Activated B cell treated with CpG ODN at 0.5 μM for 24 hours (primary cell): ENCODE data around the gene EEF2. TPM values are rescaled to one million over a fixed set of nuclear protein-coding genes. Genes with fewer than 3 reads are reported as not detected.

Experiments used
- ATAC-seq: fragments of 200-7000 bp; cut with Tn5 transposase; one replicate; pipeline ENCODE4 v1.10.0; 2021; ENCODE audit warnings: low read depth, mild to moderate bottlenecking, moderate library complexity
- CTCF ChIA-PET: fragments of 350-600 bp; sonication (Branson Sonifier 250); formaldehyde crosslinking; loops from one replicate; lab custom pipeline; 2021; ENCODE audit warnings: antibody characterized with exemption; lab: Charles Lee
- POLR2A ChIA-PET: fragments of 350-600 bp; sonication (Branson Sonifier 250); formaldehyde crosslinking; loops from one replicate; lab custom pipeline; 2021; ENCODE audit warnings: antibody characterized with exemption; lab: Charles Lee
- DNase-seq: peaks from one replicate; pipeline ENCODE4 v3.0.0; 2022
- H3K27ac Mint-ChIP-seq: one replicate; pipeline ENCODE4 v1.8.0; 2020; ENCODE audit warnings: mixed read lengths
- H3K27me3 Mint-ChIP-seq: one replicate; pipeline ENCODE4 v1.8.0; 2021; ENCODE audit warnings: mixed read lengths
- H3K36me3 Mint-ChIP-seq: one replicate; pipeline ENCODE4 v1.8.0; 2021; ENCODE audit warnings: low read depth, mixed read lengths
- H3K4me1 Mint-ChIP-seq: one replicate; pipeline ENCODE4 v1.8.0; 2021; ENCODE audit warnings: mixed read lengths
- H3K4me3 Mint-ChIP-seq: one replicate; pipeline ENCODE4 v1.8.0; 2020; ENCODE audit warnings: mild to moderate bottlenecking, mixed read lengths
- H3K9me3 Mint-ChIP-seq: one replicate; pipeline ENCODE4 v1.8.0; 2020; ENCODE audit warnings: mixed read lengths
- intact Hi-C: fragments of 100-400 bp; cut with micrococcal nuclease; formaldehyde crosslinking; loops from one replicate; pipeline ENCODE4 v1.15.1; 2024
- total RNA-seq: library from RNA; stranded (reverse); gene quantifications from 2 replicates; pipeline ENCODE4 v1.2.3, GENCODE V29; 2022
- TF ChIP-seq, protein P1 (sequence below): fragments of 200-600 bp; IDR thresholded peaks from one replicate; pipeline ENCODE4 v1.8.0; 2022; ENCODE audit warnings: antibody characterized with exemption, mild to moderate bottlenecking

The EEF2 gene
- total RNA-seq, 1 donor from 2014 or later, result 2,958 TPM

- intact Hi-C loops, result no loop called here
- ATAC-seq, result no peak
- Mint-ChIP-seq H3K9me3 (no peaks in the 10 kb centered on the region), H3K27me3 (no peaks in the 10 kb centered on the region), H3K36me3 (peaks cover 61% of the 10 kb centered on the region), H3K27ac (no peak overlapping the region), H3K4me1 (peaks cover 25% of the 10 kb centered on the region), H3K4me3 (no peak overlapping the region)
- TF ChIP-seq, protein P1, sequence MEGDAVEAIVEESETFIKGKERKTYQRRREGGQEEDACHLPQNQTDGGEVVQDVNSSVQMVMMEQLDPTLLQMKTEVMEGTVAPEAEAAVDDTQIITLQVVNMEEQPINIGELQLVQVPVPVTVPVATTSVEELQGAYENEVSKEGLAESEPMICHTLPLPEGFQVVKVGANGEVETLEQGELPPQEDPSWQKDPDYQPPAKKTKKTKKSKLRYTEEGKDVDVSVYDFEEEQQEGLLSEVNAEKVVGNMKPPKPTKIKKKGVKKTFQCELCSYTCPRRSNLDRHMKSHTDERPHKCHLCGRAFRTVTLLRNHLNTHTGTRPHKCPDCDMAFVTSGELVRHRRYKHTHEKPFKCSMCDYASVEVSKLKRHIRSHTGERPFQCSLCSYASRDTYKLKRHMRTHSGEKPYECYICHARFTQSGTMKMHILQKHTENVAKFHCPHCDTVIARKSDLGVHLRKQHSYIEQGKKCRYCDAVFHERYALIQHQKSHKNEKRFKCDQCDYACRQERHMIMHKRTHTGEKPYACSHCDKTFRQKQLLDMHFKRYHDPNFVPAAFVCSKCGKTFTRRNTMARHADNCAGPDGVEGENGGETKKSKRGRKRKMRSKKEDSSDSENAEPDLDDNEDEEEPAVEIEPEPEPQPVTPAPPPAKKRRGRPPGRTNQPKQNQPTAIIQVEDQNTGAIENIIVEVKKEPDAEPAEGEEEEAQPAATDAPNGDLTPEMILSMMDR, result no peak
- POLR2A ChIA-PET, result no interaction called here
- no peak for DNase-seq
- CTCF ChIA-PET, result no interaction called here
Measured at GRCh38 chr19:3966051-3967017, 18.9 kb downstream of the EEF2 start.

DNA sequence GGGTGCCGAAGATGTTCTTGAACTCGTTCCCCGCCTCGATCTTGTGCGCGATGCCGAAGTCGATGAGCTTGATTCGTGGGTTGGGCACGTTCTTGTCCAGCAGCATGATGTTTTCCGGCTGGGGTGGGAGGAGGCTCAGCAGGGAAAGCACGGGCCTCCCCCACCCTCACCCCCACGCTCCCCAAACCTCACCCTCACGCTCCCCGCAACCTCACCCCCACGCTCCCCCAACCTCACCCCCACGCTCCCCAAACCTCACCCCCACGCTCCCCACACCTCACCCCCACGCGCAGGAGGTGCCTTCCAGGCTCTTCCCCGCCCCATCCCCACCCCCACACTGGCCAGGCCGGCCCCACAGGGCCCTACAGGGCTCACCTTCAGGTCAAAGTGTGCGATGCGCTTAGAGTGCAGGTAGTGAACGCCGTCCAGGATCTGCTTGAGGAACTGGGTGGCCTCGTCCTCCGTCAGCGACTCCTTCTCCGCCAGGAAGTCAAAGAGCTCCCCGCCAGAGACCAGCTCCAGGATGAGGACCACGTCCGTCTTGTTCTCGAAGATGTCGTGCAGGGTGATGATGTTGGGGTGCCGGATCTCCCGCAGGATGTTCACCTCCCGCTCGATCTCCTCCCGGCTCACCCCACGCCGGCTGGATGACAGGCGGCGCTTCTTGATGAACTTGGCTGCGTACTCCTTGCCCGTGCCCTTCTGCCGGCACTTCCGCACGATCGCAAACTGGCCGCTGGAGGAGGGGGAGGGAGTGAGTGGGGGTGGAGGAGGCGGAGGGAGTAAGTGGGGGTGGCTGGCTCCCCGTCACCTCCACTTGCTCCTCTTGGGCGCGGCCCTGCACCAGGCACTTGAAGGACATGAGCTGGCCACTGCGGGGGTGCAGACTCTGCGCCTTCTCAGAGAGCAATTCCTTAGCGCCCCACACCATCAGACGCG lies 20.7 kb downstream of the EEF2 start:
- no peaks in the 10 kb centered on the region for H3K9me3 Mint-ChIP-seq
- H3K36me3 Mint-ChIP-seq, result peaks cover 65% of the 10 kb centered on the region
- ChIA-PET POLR2A (no interaction called here), CTCF (no interaction called here)
- DNase-seq, result no peak
- no peak overlapping the region for H3K4me3 Mint-ChIP-seq
- ATAC-seq, result no peak
- intact Hi-C loops, result no loop called here
- TF ChIP-seq, protein P1, result no peak
- H3K4me1 Mint-ChIP-seq, result peaks cover 10% of the 10 kb centered on the region
- no peaks in the 10 kb centered on the region for H3K27me3 Mint-ChIP-seq
- no peak overlapping the region for H3K27ac Mint-ChIP-seq

DNA sequence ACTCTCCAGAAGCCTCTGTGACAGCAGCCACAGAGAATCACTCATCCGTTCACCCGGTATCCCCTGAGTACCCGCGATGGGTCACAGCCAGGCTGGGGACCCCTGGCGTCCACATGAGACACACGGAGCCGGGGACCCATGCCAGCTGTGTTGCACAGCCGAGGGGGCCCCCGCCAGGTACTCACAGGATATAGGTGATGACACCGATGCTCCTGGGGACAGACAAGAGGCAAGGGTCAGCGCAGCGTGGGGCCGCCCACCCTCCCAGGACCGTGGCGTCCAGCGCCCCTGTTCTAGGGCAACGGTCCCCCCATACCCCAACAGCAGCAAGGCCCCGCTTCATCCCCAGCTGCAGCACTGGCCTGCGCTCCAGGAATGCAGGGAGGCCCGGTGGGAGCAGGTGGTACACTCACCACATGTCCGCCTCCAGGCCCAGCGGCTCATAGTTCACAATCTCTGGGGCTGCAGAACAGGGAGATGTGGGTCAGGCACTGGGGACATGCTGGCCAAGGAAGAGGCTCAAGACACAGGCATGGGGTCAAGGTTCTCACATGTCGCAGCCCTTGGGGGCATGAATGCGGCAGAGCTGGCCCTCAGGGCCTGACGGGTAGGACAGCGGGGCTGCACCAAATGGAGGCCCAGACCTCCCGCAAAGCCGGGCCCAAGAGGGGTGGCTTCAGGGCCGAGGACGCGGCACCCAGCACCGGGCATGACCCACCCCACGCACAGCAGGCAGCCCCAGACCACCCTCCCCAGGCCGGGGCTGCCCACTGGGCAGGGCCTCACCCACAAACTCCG lies 21.6 kb downstream of the EEF2 start:
- Mint-ChIP-seq H3K27ac (no peak overlapping the region), H3K27me3 (no peaks in the 10 kb centered on the region), H3K4me1 (peaks cover 2% of the 10 kb centered on the region), H3K4me3 (no peak overlapping the region), H3K36me3 (peaks cover 60% of the 10 kb centered on the region), H3K9me3 (no peaks in the 10 kb centered on the region)
- CTCF ChIA-PET, result no interaction called here
- TF ChIP-seq, protein P1, result no peak
- no peak for DNase-seq
- POLR2A ChIA-PET, result no interaction called here
- no peak for ATAC-seq
- intact Hi-C loops, result no loop called here

GRCh38 chr19:3961007-3961406 lies 24.3 kb downstream of the EEF2 start:
- ChIA-PET POLR2A (no interaction called here), CTCF (no interaction called here)
- Mint-ChIP-seq H3K27me3 (no peaks in the 10 kb centered on the region), H3K4me3 (no peak overlapping the region), H3K27ac (no peak overlapping the region), H3K4me1 (no peaks in the 10 kb centered on the region), H3K9me3 (no peaks in the 10 kb centered on the region), H3K36me3 (peaks cover 51% of the 10 kb centered on the region)
- DNase-seq, result no peak
- TF ChIP-seq, protein P1, result no peak
- intact Hi-C loops, result no loop called here
- no peak for ATAC-seq
